SH-SY5Y (cell line): ENCODE measurements around the gene UST.

Source experiments
- GATA2 ChIP-seq: IDR thresholded peaks from 2 replicates; pipeline ENCODE4 v1.6.1; 2011; ENCODE audit warnings: mild to moderate bottlenecking, low read depth, low read length
- GATA3 ChIP-seq: IDR thresholded peaks from 2 replicates; pipeline ENCODE4 v1.6.1; 2011; ENCODE audit warnings: low read depth, mild to moderate bottlenecking, low read length, moderate library complexity

- TF ChIP-seq GATA2, result no peak
- no peak for TF ChIP-seq GATA3
Observed at GRCh38 chr6:148829415-148830101, 82.7 kb downstream of the UST start.
